HepG2 (cell line): ENCODE results near the gene ATM.

Source experiments
- CTCF ChIP-seq: sonication (generic); formaldehyde crosslinking; IDR thresholded peaks from 2 replicates; pipeline ENCODE4 v1.5.0; 2020; ENCODE audit warnings: mild to moderate bottlenecking, missing genetic modification reagents, moderate library complexity
- JUND ChIP-seq: sonication (generic); formaldehyde crosslinking; IDR thresholded peaks from 2 replicates; pipeline ENCODE4 v1.8.0; 2022; ENCODE audit warnings: mild to moderate bottlenecking, missing genetic modification reagents
- POLR2AphosphoS5 ChIP-seq: IDR thresholded peaks from 2 replicates; pipeline ENCODE4 v1.6.1; 2012; ENCODE audit warnings: low read depth, low read length
- RORA ChIP-seq: sonication (generic); formaldehyde crosslinking; IDR thresholded peaks from 2 replicates; pipeline ENCODE4 v1.5.0; 2020; ENCODE audit warnings: mild to moderate bottlenecking, missing genetic modification reagents, moderate library complexity
- SIN3A ChIP-seq: IDR thresholded peaks from 2 replicates; pipeline ENCODE4 v1.6.1; 2011; ENCODE audit warnings: low read depth, mild to moderate bottlenecking, control low read depth, low read length, borderline replicate concordance
- SMARCC2 ChIP-seq: fragments of 450-650 bp; IDR thresholded peaks from 2 replicates; pipeline ENCODE4 v1.6.1; 2017; ENCODE audit warnings: antibody characterized with exemption, mild to moderate bottlenecking
- TAF1 ChIP-seq: sonication (generic); formaldehyde crosslinking; IDR thresholded peaks from 2 replicates; pipeline ENCODE4 v1.4.0; 2020; ENCODE audit warnings: missing genetic modification reagents
- TBL1XR1 ChIP-seq: fragments of 150-350 bp; IDR thresholded peaks from 2 replicates; pipeline ENCODE4 v1.6.1; 2014; ENCODE audit warnings: borderline replicate concordance, low read length; ENCODE audit not compliant: partially characterized antibody
- USF2 ChIP-seq, 2 experiments: sonication (generic) in 1 of 2; formaldehyde crosslinking in 1 of 2; IDR thresholded peaks; 2 replicates each; pipeline versions ENCODE4 v1.5.1 to v1.6.1; 2011 to 2020; ENCODE audit warnings: borderline replicate concordance in 1 of 2, low read depth in 1 of 2, low read length in 1 of 2, mild to moderate bottlenecking in 1 of 2, missing genetic modification reagents in 1 of 2, moderate library complexity in 1 of 2
- ZBTB20 ChIP-seq: sonication (generic); formaldehyde crosslinking; IDR thresholded peaks from 2 replicates; pipeline ENCODE4 v1.8.1; 2023; ENCODE audit warnings: missing genetic modification reagents, low read depth, mild to moderate bottlenecking, borderline replicate concordance
- ZNF326 ChIP-seq: sonication (generic); formaldehyde crosslinking; IDR thresholded peaks from 2 replicates; pipeline ENCODE4 v1.4.0; 2020; ENCODE audit warnings: missing genetic modification reagents, borderline replicate concordance
- ZNF883 ChIP-seq: sonication (generic); formaldehyde crosslinking; IDR thresholded peaks from 2 replicates; pipeline ENCODE4 v1.5.1; 2020; ENCODE audit warnings: mild to moderate bottlenecking, missing genetic modification reagents; ENCODE audit errors: not compliant biosample characterization

GRCh38 chr11:108286956-108287355 is 64.1 kb downstream of the ATM start:
- TF ChIP-seq ZNF326 (CRISPR knock-in tag) (no peak), SMARCC2 (no peak), SIN3A (no peak), TBL1XR1 (no peak), POLR2AphosphoS5 (no peak), USF2 (IDR thresholded peaks at IDR 0.05; ENCODE audit: low read depth, low read length) (no peak), USF2 (CRISPR knock-in tag; IDR thresholded peaks at IDR 0.05; ENCODE audit: borderline replicate concordance) (no peak), ZBTB20 (CRISPR knock-in tag) (no peak), TAF1 (CRISPR knock-in tag) (no peak), CTCF (CRISPR knock-in tag) (no peak), RORA (CRISPR knock-in tag) (no peak), ZNF883 (no peak), JUND (no peak)
